Chondrocyte (in vitro differentiated cells): ENCODE data around the gene LRRC4C. TPM values are rescaled to one million over a fixed set of nuclear protein-coding genes. Genes with fewer than 3 reads are reported as not detected.

Source experiments
- DNase-seq: peaks from one replicate; pipeline ENCODE4 v3.0.0; 2021; ENCODE audit warnings: mixed read lengths, low spot score
- H3K27ac Mint-ChIP-seq: one replicate; pipeline ENCODE4 v1.8.0; 2021; ENCODE audit warnings: mild to moderate bottlenecking, moderate library complexity, mixed read lengths; ENCODE audit not compliant: unreplicated experiment
- H3K27me3 Mint-ChIP-seq: 2 replicates; pipeline ENCODE4 v1.8.0; 2021; ENCODE audit warnings: low read depth, mixed read lengths
- H3K36me3 Mint-ChIP-seq: 2 replicates; pipeline ENCODE4 v1.8.0; 2021; ENCODE audit warnings: low read depth, mixed read lengths
- H3K4me1 Mint-ChIP-seq: 2 replicates; pipeline ENCODE4 v1.8.0; 2021; ENCODE audit warnings: low read depth, mild to moderate bottlenecking, mixed read lengths
- H3K4me3 Mint-ChIP-seq: one replicate; pipeline ENCODE4 v1.8.0; 2021; ENCODE audit warnings: mild to moderate bottlenecking, moderate library complexity, mixed read lengths; ENCODE audit not compliant: unreplicated experiment
- H3K9me3 Mint-ChIP-seq: 2 replicates; pipeline ENCODE4 v1.8.0; 2021; ENCODE audit warnings: low read depth, mixed read lengths
- total RNA-seq: library from RNA; stranded (reverse); gene quantifications from 3 replicates; pipeline ENCODE4 v1.2.1, GENCODE V29; 2021
- TF ChIP-seq, protein P1 (sequence below): fragments of 200-600 bp; sonication (generic); IDR thresholded peaks from 2 replicates; pipeline ENCODE4 v1.5.0; 2021; ENCODE audit warnings: antibody characterized with exemption, mild to moderate bottlenecking, moderate library complexity

LRRC4C gene
- total RNA-seq, 1 donor from 2014 or later: 0.72 TPM

GRCh38 chr11:41301023-41301422 is 158.4 kb downstream of the LRRC4C start:
- Mint-ChIP-seq H3K27ac (no peak overlapping the region), H3K27me3 (no peaks in the 10 kb centered on the region), H3K4me1 (no peaks in the 10 kb centered on the region), H3K4me3 (no peak overlapping the region), H3K36me3 (no peaks in the 10 kb centered on the region), H3K9me3 (no peaks in the 10 kb centered on the region)
- DNase-seq: no peak
- TF ChIP-seq, protein P1, sequence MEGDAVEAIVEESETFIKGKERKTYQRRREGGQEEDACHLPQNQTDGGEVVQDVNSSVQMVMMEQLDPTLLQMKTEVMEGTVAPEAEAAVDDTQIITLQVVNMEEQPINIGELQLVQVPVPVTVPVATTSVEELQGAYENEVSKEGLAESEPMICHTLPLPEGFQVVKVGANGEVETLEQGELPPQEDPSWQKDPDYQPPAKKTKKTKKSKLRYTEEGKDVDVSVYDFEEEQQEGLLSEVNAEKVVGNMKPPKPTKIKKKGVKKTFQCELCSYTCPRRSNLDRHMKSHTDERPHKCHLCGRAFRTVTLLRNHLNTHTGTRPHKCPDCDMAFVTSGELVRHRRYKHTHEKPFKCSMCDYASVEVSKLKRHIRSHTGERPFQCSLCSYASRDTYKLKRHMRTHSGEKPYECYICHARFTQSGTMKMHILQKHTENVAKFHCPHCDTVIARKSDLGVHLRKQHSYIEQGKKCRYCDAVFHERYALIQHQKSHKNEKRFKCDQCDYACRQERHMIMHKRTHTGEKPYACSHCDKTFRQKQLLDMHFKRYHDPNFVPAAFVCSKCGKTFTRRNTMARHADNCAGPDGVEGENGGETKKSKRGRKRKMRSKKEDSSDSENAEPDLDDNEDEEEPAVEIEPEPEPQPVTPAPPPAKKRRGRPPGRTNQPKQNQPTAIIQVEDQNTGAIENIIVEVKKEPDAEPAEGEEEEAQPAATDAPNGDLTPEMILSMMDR: no peak

- no peak overlapping the region for H3K4me3 Mint-ChIP-seq
- no peak overlapping the region for H3K27ac Mint-ChIP-seq
- no peaks in the 10 kb centered on the region for H3K27me3 Mint-ChIP-seq
- no peaks in the 10 kb centered on the region for H3K36me3 Mint-ChIP-seq
- H3K9me3 Mint-ChIP-seq: no peaks in the 10 kb centered on the region
- DNase-seq: no peak
- no peaks in the 10 kb centered on the region for H3K4me1 Mint-ChIP-seq
- TF ChIP-seq, protein P1: no peak
Measured at GRCh38 chr11:41289408-41289807, 170.0 kb downstream of the LRRC4C start.

DNA sequence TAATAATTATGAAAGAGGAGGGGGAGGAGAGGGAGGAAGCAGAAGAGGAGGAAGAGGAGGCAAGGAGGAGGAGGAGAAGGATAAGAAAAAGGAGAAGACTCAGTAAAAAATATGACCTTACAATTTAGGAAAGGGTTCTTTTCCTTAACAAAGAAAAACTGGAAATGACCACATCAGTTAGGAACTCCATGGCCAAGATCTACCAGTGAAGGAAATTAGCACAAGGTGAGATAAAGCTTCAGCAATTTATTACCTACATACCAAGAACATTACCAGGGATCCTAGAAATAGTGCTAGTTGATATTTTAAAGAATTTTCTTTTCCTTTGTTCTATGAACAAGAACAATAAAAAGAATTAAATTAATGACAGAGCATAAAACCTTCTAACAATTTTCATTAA is 172.7 kb downstream of the LRRC4C start:
- no peaks in the 10 kb centered on the region for H3K9me3 Mint-ChIP-seq
- peaks cover 4% of the 10 kb centered on the region for H3K27me3 Mint-ChIP-seq
- TF ChIP-seq, protein P1: no peak
- H3K27ac Mint-ChIP-seq: no peak overlapping the region
- no peak for DNase-seq
- no peak overlapping the region for H3K4me3 Mint-ChIP-seq
- no peaks in the 10 kb centered on the region for H3K36me3 Mint-ChIP-seq
- no peaks in the 10 kb centered on the region for H3K4me1 Mint-ChIP-seq

DNA sequence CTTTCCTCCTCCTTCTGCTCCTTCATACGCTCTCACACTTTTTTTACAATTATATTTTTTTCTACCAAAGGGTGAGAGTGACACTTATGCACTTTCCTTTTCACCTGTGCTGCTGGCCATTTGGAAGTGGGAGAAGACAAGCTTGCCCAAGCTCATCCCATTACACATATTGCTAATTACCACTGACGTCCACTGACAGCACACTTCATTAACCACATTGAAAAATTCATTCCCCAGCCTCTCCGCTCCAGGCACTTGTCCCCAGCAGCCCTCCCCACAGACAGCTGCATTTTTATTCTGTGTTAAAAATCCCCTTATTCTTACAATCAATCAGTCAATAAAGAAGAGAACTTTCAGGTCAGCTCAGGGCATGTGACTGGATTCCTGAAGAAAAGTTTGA is 175.1 kb downstream of the LRRC4C start:
- no peaks in the 10 kb centered on the region for H3K9me3 Mint-ChIP-seq
- H3K27ac Mint-ChIP-seq: no peak overlapping the region
- TF ChIP-seq, protein P1: no peak
- H3K36me3 Mint-ChIP-seq: no peaks in the 10 kb centered on the region
- DNase-seq: no peak
- no peaks in the 10 kb centered on the region for H3K4me1 Mint-ChIP-seq
- H3K4me3 Mint-ChIP-seq: no peak overlapping the region
- peaks cover 4% of the 10 kb centered on the region for H3K27me3 Mint-ChIP-seq

- no peak for DNase-seq
- H3K27me3 Mint-ChIP-seq: peaks cover 4% of the 10 kb centered on the region
- no peaks in the 10 kb centered on the region for H3K36me3 Mint-ChIP-seq
- H3K27ac Mint-ChIP-seq: no peak overlapping the region
- no peaks in the 10 kb centered on the region for H3K9me3 Mint-ChIP-seq
- H3K4me3 Mint-ChIP-seq: no peak overlapping the region
- no peaks in the 10 kb centered on the region for H3K4me1 Mint-ChIP-seq
- TF ChIP-seq, protein P1: no peak
Measured at GRCh38 chr11:41283191-41283930, 176.1 kb downstream of the LRRC4C start.
